COLO668 (cell line): Measurements from ENCODE around the gene CDC27.
"Not testable (repeated sequence)": the region's sequence is repeated elsewhere in the genome, so short reads cannot be mapped to it uniquely, and the experiment has no call there.

Experiments
- DNase-seq: peaks from one replicate; lab custom pipeline; 2025; ENCODE audit not compliant: unreplicated experiment; lab: John Stamatoyannopoulos, UW

The CDC27 gene

GRCh38 chr17:47073629-47074028 lies 115.5 kb downstream of the CDC27 start:
- DNase-seq: not testable (repeated sequence)

GRCh38 chr17:47072886-47073285 lies 116.2 kb downstream of the CDC27 start:
- DNase-seq: no peak

GRCh38 chr17:47071171-47071570 lies 117.9 kb downstream of the CDC27 start:
- not testable (repeated sequence) for DNase-seq

GRCh38 chr17:47070266-47070665 lies 118.8 kb downstream of the CDC27 start:
- DNase-seq: not testable (repeated sequence)
